Heart right ventricle (tissue), 16 donors: ENCODE measurements around the gene SLFN12L. TPM values are rescaled to one million over a fixed set of nuclear protein-coding genes. Genes with fewer than 3 reads are reported as not detected.
"Not testable (repeated sequence)": the region's sequence is repeated elsewhere in the genome, so short reads cannot be mapped to it uniquely, and the experiment has no call there.

ENCODE experiments used
- ATAC-seq, 8 donors: fragments of 200-7000 bp; cut with Tn5 transposase; one replicate each; pipeline ENCODE4 v1.9.1; 2020; ENCODE audit warnings: mild to moderate bottlenecking in 8 of 8, moderate library complexity in 8 of 8, moderate number of reproducible peaks in 1 of 8
- DNase-seq, 2 donors: peaks; one replicate each; pipeline ENCODE4 v3.0.0-alpha.2; 2020
- H3K27ac ChIP-seq, 10 donors: fragments of 200-600 bp; sonication (generic) in 2 of 10; one replicate each; pipeline versions ENCODE4 v1.5.0 to v1.8.0; 2020 to 2022; ENCODE audit warnings: mild to moderate bottlenecking in 3 of 10
- H3K27me3 ChIP-seq, 7 donors: fragments of 200-600 bp; one replicate each; pipeline ENCODE4 v1.8.0; 2021 to 2022; ENCODE audit warnings: mild to moderate bottlenecking in 2 of 7
- H3K36me3 ChIP-seq, 9 donors: fragments of 200-600 bp; sonication (generic) in 1 of 9; one replicate each; pipeline versions ENCODE4 v1.5.0 to v1.8.0; 2020 to 2022; ENCODE audit warnings: mild to moderate bottlenecking in 2 of 9
- H3K4me1 ChIP-seq, 9 donors: fragments of 200-600 bp; sonication (generic) in 1 of 9; one replicate each; pipeline versions ENCODE4 v1.5.0 to v1.8.0; 2020 to 2022; ENCODE audit warnings: mild to moderate bottlenecking in 4 of 9
- H3K4me3 ChIP-seq, 10 donors: fragments of 200-600 bp; sonication (generic) in 2 of 10; one replicate each; pipeline versions ENCODE4 v1.5.0 to v1.8.0; 2020 to 2022; ENCODE audit warnings: mild to moderate bottlenecking in 7 of 10, moderate library complexity in 2 of 10
- H3K9me3 ChIP-seq, 11 donors: fragments of 200-600 bp in 10 of 11; sonication (generic) in 2 of 11; one replicate each; pipeline versions ENCODE4 v1.5.0 to v1.8.0; 2013 to 2022; ENCODE audit warnings: mild to moderate bottlenecking in 2 of 11, control low read depth in 1 of 11, moderate library complexity in 1 of 11
- WGBS, 2 donors: extraction: QIAGEN DNeasy Blood & Tissue Kit; methylation state at CpG; one replicate each; pipeline ENCODE4 v1.1.7; 2013; ENCODE audit warnings: inconsistent platforms in 1 of 2; 5-methylcytosine and 5-hydroxymethylcytosine counted together
- intact Hi-C, 10 donors: fragments of 100-400 bp; cut with DNase I; formaldehyde crosslinking; loops; one replicate each; pipeline versions ENCODE4 v1.11.1 to v1.14.2; 2022
- polyA plus RNA-seq, 2 donors: library from polyadenylated mRNA; stranded (reverse); fragments of 200-250 nt; gene quantifications; one replicate each; pipeline ENCODE4 v1.2.3, GENCODE V29; 2013
- total RNA-seq, 10 donors: library from RNA; stranded (reverse); fragmentation: NEBNext Ultra II Directional in 3 of 10; extraction: Animal tissue kit (Norgen Biotek cat#: 25700) in 3 of 10; gene quantifications; one replicate each; pipeline versions ENCODE4 v1.2.1 to v1.2.4, GENCODE V29; 2021 to 2023
- TF ChIP-seq, protein P1 (sequence below), 9 donors: fragments of 200-600 bp; sonication (generic) in 2 of 9; IDR thresholded peaks; one replicate each; pipeline versions ENCODE4 v1.5.0 to v1.8.0; 2021 to 2022; ENCODE audit warnings: antibody characterized with exemption in 9 of 9, mild to moderate bottlenecking in 5 of 9, moderate library complexity in 1 of 9
- donor health status: Arrhythmogenic right ventricular cardiomyopathy.
- donor health status: ischemic (EF 13 %, LVEDD 7.1; RV severe dilation, severe dysfunction).
- donor health status: healthy with polysubstance abuse.
- donor health status: DM: no; HTN: yes; CAD: no.
- donor health status: DM: no; HTN: no; CAD: no.
- donor health status: ischemic (EF 25% LVEDD 6.9; RV normal size, moderate dysfunction).
- donor health status: ischemic (EF 25% LVEDD 5.7; RV mildly dilated, moderate dysfunction).
- donor health status: healthy.
- donor health status: DM: yes; HTN: yes; CAD: no.
- donor health status: Ischemic cardiomyopathy.
- donor health status: ischemic (EF 35%, LVEDD 5.7; RV mildly dilated, moderate dysfunction).
- donor health status: nonischemic (EF 11% LVEDD 7.7; RV severe dilation, severe dysfunction).
- donor health status: DM: yes; HTN: yes; CAD: no.
- donor health status: PGD.
- donor health status: ischemic (EF 29% LVEDD 5.4; RV normal size, mild dysfunction).
- donor health status: nonischemic (EF 23%, LVEDD 6.1; RV moderate dilation, normal function).

The SLFN12L gene
- total and polyA plus RNA-seq, 12 donors = 0.06 to 4.5 (median 0.68) TPM

DNA sequence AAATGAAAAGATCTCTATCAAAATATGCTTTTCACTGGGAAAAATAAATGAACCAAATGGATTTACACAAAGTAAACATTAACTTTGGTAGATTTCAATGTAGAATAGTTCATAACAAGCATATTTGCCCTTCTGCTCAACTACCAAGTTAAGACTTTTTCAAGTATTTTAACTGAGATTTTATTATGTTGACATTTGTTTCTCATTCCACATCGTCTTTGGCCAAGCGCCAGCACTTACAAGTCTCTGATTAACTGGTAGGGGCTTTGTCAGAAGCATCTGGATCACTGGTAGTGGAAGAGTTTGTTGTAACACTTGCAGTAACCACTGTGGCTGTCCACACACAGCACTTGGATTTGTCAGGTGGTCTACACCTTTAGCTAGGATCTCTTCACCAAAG, 22.9 kb downstream of the SLFN12L start:
- peaks cover 0 to 31% (median 18%) of the 10 kb centered on the region in 7 donors for H3K27me3 ChIP-seq
- TF ChIP-seq, protein P1, sequence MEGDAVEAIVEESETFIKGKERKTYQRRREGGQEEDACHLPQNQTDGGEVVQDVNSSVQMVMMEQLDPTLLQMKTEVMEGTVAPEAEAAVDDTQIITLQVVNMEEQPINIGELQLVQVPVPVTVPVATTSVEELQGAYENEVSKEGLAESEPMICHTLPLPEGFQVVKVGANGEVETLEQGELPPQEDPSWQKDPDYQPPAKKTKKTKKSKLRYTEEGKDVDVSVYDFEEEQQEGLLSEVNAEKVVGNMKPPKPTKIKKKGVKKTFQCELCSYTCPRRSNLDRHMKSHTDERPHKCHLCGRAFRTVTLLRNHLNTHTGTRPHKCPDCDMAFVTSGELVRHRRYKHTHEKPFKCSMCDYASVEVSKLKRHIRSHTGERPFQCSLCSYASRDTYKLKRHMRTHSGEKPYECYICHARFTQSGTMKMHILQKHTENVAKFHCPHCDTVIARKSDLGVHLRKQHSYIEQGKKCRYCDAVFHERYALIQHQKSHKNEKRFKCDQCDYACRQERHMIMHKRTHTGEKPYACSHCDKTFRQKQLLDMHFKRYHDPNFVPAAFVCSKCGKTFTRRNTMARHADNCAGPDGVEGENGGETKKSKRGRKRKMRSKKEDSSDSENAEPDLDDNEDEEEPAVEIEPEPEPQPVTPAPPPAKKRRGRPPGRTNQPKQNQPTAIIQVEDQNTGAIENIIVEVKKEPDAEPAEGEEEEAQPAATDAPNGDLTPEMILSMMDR (IDR thresholded peaks at IDR 0.05) = no peak
- no peaks in the 10 kb centered on the region for H3K4me1 ChIP-seq
- intact Hi-C loops = no loop called here
- ATAC-seq (no peak), DNase-seq (no peak)
- WGBS, 2 donors = 51 to 59% methylated on average over 2 of the region's 2 CpGs
- H3K36me3 ChIP-seq = peaks cover 0 to 17% (median 0%) of the 10 kb centered on the region in 9 donors
- H3K4me3 ChIP-seq = no peak overlapping the region
- peaks cover 0 to 8% (median 0%) of the 10 kb centered on the region in 11 donors for H3K9me3 ChIP-seq
- H3K27ac ChIP-seq = no peak overlapping the region

DNA sequence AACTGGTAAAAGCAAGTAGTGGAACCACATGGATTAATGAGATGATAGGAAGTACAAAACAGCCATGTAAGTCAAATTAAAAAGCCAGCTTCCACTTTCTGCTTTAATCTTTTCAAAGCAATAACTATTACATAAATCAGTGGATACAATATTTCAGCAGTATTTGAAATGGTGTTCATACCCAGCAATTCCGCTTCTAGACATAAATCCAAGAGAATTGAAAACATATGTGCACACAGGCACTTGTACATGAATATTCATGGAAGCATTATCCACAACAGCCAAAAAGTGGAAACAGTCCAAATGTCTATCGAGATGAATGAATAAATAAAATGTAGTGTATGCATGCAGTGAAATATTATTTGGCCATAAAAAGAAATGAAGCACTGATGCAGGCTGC, 27.4 kb downstream of the SLFN12L start:
- no peak for ATAC-seq
- DNase-seq = no peak
- no peak overlapping the region for H3K27ac ChIP-seq
- WGBS, 2 donors = 88 to 89% methylated on average over 2 of the region's 2 CpGs
- intact Hi-C loops = no loop called here
- H3K27me3 ChIP-seq = peaks cover 0 to 13% (median 5%) of the 10 kb centered on the region in 7 donors
- TF ChIP-seq, protein P1 (IDR thresholded peaks at IDR 0.05) = no peak
- H3K4me3 ChIP-seq = no peak overlapping the region
- peaks cover 0 to 18% (median 0%) of the 10 kb centered on the region in 11 donors for H3K9me3 ChIP-seq
- H3K4me1 ChIP-seq = no peaks in the 10 kb centered on the region
- H3K36me3 ChIP-seq = peaks cover 0 to 17% (median 0%) of the 10 kb centered on the region in 9 donors

DNA sequence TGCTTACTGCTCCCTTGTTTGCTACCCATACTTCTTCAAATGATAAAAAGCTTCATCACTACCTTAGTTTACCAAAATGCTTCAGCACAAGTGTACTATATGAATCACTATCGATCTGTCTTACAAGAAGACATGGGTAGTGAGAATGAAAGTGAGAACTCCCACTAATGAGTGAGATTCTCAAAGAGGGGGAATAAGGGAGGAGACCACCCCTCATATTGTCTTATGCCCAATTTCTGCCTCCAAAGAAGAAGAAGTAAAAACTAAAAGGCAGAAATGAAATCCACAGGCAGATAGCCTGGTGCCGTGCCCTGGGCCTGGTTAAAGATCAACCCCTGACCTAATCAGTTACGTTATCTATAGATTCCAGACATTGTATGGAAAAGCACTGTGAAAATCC, 29.8 kb downstream of the SLFN12L start:
- H3K27me3 ChIP-seq, DNase-seq, intact Hi-C loops, H3K4me3 ChIP-seq, H3K4me1 ChIP-seq, H3K27ac ChIP-seq, ATAC-seq, H3K36me3 ChIP-seq: not testable (repeated sequence)
- 79 to 84% methylated on average over 3 of the region's 3 CpGs for WGBS, 2 donors
- H3K9me3 ChIP-seq = peaks cover 0 to 18% (median 0%) of the 10 kb centered on the region in 11 donors

DNA sequence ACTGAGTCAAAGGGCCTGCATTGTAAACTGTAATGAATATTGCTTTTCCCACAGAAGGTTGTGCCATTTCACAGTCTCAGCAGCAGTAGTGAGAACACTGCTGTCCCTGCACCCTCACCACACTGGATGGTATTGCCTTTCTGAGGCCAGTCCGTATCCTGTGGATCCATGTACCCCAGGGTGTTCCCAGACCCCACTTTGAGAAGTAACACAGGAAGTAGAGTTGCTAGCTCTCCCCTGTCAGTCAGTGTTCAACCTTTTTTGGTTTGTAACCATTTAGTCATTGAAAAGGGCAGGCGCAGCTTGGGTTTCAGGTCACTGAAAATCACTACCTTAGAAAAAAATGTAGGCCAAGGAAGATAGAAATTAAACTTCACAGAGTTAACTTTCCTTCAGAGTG, 37.9 kb downstream of the SLFN12L start:
- TF ChIP-seq, protein P1 (IDR thresholded peaks at IDR 0.05) = no peak
- Histone ChIP-seq H3K4me1 (peaks cover 0 to 21% (median 7%) of the 10 kb centered on the region in 9 donors), H3K27me3 (peaks cover 11 to 74% (median 67%) of the 10 kb centered on the region in 7 donors), H3K36me3 (no peaks in the 10 kb centered on the region), H3K27ac (no peak overlapping the region), H3K9me3 (no peaks in the 10 kb centered on the region), H3K4me3 (no peak overlapping the region)
- ATAC-seq (no peak), DNase-seq (no peak)
- WGBS, 2 donors = 49 to 90% methylated on average over 2 of the region's 2 CpGs
- intact Hi-C loops = loop anchor here in 2 of 10 donors (5.0 to 10.0 kb wide), 2 partner anchors 55 to 197 kb away; no protein-coding TSS in a partner anchor

DNA sequence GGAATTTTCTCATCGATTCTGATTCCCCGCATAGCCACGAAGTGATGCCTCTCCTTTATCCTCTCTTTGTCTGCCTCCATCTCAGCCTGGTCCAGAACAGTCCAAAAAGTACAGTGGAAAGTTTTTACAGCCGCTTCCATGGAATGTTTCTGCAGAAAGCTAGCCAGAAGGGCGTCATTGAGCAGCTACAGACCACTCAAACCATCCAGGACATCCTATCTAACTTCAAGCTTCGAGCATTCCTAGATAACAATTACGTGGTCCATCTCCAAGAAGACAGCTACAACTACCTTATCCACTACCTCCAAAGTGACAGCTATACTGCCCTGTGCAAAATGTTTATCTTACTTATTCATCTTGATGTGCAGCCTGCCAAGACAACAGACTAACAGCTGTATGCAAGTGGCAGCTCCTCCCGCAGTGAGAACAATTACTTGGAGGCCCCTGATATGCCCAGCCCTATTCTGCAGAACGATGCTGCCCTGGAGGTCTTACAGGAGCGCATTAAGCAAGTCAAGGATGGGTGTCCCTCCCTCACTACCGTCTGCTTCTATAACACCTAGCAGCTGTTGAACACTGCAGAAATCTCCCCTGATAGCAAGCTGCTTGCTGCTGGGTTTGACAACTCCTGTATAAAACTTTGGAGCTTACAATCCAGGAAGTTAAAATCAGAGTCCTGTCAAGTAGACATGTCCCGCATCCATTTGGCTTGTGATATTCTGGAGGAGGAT, 38.9 kb downstream of the SLFN12L start:
- TF ChIP-seq, protein P1 (IDR thresholded peaks at IDR 0.05) = no peak
- intact Hi-C loops = loop anchor here in 2 of 10 donors (5.0 to 10.0 kb wide), 2 partner anchors 56 to 196 kb away; no protein-coding TSS in a partner anchor
- ATAC-seq (peak in 1 of 8 donors; percentile 7), DNase-seq (no peak)
- H3K36me3 ChIP-seq = no peaks in the 10 kb centered on the region
- 21 to 29% methylated on average over 12 of the region's 12 CpGs for WGBS, 2 donors
- no peak overlapping the region for H3K27ac ChIP-seq
- H3K9me3 ChIP-seq = no peaks in the 10 kb centered on the region
- H3K4me1 ChIP-seq = peaks cover 0 to 21% (median 7%) of the 10 kb centered on the region in 9 donors
- peaks cover 11 to 83% (median 76%) of the 10 kb centered on the region in 7 donors for H3K27me3 ChIP-seq
- peak overlapping the region in 6 of 10 donors; percentile 6 to 23 (median 18) for H3K4me3 ChIP-seq
